NCI-H1105 (cell line): Measurements from ENCODE around the gene PRR22.
"Not testable (repeated sequence)": the region's sequence is repeated elsewhere in the genome, so short reads cannot be mapped to it uniquely, and the experiment has no call there.

Experiments
- DNase-seq: peaks from one replicate; lab custom pipeline; 2025; lab: John Stamatoyannopoulos, UW

Gene PRR22

GRCh38 chr19:5790559-5791520, 6.3 kb upstream of the PRR22 start, which contains the start of gene DUS3L:
Gene DUS3L (minus strand): TSS chr19:5791163. CDS start chr19:5791141, 22 bp downstream.
- peak; percentile 97 for DNase-seq

DNA sequence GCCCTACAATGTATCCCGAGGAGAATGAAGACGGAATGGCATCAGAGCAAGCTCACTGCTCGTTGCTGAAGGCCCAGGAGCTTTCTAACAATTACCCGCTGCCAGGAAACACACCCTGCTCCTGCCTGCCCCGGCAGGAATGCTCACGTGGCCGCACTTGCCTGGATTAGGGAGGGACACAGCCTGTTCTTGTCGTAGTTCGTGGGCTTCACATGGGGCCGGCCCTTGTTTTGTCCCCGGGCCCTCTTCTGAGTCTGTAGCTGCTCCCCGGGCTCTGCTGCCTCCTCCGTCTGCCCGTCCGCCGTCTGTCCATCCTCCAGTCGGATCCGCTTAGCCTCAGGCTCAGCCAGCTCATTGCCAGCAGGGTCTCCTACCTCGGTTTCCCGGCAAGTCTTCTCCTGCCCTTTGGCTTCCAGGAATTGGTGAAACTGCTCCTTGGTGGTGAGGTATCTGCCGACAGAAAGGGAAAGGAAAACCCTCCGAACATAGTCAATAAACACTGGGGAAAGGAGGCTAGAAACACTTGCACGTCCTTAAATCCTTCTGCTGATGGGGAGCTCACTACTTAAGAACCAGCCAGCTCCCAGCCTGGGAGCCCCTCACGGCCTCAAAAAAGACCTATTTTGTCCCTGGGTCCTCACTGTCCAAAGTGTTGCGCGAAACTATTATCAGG, 5.5 kb upstream of the PRR22 start:
- no peak for DNase-seq

- DNase-seq, result no peak
These were observed 4.8 kb upstream of the PRR22 start for GRCh38 chr19:5789351-5789761.

DNA sequence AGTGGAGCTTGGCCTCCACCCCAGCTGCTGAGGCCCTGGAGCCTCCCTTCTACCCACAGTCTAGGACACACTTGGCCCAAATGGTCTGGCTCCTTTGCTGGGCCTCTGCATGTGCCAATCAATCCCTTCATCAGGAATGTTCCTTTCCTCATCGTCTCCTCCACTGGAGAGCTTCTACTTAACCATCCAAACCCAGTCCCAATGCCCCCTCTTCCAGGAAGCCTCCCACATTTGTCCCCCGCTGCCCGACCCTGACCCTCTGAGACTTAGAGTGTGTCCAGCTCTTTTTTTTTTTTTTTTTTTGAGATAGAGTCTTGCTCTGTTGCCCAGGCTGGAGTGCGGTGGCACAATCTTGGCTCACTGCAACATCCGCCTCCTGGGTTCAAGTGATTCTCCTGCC, 3.9 kb upstream of the PRR22 start:
- DNase-seq, result no peak

DNA sequence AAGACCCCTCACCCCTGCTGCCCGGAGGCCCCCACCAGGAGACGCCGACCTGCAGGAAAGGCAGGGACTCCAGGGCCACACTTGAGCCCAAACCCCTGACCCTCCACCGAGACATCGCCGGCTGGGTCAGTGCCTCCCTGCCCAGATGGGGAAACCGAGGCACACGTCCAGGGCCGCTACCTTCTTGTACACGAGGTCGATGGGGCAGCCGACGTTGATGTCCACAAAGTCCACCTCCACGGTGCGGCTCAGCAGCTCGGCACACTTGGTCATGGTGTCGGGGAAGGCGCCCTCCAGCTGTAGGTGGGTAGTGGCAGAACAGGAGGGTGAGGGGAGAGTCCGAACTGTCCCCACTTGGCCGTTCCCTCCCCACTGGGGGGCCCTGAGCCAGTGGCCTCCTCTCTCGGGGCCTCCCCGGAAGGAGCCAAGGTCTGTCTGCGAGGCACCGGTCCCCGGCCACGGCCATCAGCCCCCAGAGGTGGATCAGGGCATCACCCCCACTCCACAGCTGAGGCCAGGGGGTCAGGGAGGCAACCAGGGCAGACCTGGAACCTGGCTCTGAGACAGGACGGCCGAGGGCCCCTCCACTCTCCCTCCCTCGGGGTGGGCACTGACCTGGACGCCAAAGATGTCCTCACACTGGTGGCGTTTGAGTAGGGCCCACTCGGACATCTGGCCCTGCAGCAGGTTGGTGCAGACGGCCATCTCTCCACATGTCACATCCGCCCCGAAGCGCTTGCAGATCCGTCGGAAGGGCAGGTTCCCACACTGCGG, 3.0 kb upstream of the PRR22 start:
- DNase-seq, result no peak

DNA sequence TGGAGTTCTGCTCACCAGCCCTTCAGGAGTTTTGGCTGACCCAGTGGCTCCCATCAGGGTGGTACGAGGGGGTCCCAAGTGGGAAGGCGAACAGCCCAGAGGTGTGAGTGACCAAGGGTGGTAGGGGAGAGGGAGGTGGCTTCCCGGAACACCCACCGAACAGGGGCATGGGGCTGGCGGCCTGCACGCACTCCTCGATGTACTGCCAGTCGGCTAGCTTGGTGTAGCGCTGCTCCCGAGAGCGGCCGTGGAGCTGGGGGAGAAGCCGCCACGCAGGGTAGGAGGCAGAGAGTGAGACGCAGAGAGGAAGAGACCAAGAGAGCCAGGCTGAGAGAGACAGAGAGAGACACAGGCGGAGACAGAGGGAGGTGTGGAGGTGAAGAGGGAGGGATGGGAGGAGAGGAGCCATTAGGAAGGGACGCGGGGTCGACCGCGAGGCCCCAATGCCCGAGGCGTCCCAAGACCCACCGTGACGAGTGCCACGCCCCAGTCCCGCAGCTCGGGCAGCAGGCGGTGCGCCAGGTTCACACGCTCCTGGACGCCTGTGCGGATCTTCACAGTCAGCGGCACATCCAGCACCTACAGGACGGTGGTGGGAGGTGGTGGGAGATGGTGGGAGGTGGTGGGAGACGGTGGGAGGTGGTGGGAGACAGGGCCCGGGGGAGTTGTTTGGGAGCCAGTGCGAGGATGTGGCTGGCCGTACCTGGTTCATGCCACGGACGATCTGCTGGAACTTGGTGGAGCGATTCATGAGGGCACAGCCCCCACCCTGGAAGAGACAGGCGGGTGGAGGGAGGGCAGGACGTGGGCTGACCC, 2.3 kb upstream of the PRR22 start:
- DNase-seq, result no peak

DNA sequence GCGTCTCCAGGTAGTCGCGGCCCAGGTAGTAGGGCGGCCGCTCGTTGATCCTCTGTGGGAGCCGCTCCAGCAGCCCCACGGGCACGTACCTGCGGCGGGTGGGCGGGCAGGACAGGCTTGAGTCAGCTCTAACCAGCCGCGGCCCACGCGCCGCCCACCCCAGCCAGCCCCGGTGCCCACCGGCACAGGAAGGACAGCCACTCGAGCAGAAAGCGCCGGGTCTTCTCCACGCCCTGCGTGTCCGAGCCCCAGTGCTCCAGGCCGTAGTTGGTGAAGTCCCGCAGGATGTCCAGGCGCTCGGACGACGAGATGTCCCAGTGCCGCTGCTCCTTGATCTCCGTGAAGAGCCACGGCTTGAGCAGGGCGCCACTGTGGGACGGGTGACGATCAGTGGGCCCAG, 877 bp upstream of the PRR22 start:
- no peak for DNase-seq

GRCh38 chr19:5782945-5783919, 1.3 kb downstream of the PRR22 start:
- no peak for DNase-seq

DNA sequence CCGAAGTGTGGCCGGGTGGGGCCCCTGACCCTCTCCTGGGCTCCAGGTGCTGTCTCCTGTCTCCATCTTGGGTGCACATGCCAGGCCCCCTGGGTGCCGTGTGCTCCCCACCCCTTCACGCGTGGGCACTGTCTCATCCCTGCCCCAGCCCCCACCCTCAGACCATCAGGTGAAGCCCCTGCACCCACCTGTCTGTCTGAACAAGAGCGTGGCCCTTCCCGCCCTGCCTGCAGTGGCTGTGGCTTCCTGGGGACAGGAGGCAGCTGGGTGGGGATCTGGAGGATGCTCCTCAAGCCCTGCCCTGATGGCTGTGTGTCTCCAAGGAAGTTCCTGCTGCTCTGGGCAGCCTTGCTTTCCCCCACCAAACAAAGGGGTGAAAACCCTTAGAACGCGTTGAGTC, 2.2 kb downstream of the PRR22 start:
- DNase-seq, result no peak

- DNase-seq, result not testable (repeated sequence)
These were observed 3.6 kb downstream of the PRR22 start for GRCh38 chr19:5780916-5781315.

DNA sequence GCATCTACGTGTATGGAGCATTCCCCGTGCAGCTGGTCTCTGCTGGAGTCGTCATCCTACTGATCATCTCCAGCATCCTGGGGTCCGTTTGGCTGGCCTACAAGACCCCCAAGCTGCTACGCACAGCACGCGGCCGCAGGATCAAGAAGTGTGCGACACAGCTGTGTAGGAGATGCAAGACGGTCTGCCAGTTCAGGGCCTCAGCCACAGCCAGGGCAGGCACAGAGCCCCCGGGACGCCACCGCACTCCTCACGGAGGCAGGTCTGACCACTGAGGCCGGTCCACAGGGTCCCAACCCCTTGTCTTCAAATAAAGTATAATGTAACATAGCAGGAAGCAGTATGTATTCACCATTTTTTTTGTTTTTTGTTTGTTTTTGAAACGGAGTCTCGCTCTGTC, 6.1 kb downstream of the PRR22 start:
- no peak for DNase-seq

- no peak for DNase-seq
These were observed 8.8 kb downstream of the PRR22 start for GRCh38 chr19:5775668-5776309.

DNA sequence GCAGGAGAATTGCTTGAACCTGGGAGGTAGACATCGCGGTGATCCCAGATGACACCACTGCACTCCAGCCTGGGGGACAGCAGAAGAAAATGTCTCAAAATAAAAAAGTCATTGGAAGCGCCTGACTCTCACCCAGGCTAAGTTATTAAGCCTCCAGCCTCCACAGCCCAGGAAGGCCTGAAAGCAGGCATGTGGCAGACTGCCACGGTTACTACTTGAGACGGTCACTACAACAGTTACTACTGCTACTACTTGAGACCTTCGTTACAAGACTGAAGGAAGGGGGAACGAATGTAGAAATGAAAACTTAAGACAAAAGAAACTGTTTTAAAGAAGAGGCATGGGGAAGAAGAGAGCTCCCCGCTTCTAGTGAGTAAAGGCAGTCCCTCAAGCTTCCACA, 9.6 kb downstream of the PRR22 start:
- no peak for DNase-seq

GRCh38 chr19:5773276-5773675, 11.3 kb downstream of the PRR22 start:
- no peak for DNase-seq

DNA sequence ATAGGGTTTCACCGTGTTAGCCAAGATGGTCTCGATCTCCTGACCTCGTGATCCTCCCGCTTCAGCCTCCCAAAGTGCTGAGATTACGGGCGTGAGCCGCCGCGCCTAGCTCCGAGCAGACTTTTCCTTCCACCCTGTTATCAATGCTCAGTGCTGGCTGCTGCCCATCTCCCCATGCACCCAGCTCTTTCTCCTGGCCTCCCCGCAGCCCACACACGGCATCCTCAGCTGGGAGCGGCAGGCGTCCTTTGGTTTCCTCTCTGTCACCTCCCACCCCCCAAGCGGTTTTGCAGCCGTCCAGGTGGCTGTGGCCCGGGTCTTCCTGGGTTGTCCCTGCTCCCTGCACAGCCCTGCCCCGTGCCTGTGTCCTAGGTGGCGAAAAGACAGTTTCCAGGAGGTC, 12.1 kb downstream of the PRR22 start:
- DNase-seq, result no peak

GRCh38 chr19:5767949-5768348, 16.6 kb downstream of the PRR22 start:
- no peak for DNase-seq

GRCh38 chr19:5765220-5765619, 19.3 kb downstream of the PRR22 start:
- DNase-seq, result no peak

DNA sequence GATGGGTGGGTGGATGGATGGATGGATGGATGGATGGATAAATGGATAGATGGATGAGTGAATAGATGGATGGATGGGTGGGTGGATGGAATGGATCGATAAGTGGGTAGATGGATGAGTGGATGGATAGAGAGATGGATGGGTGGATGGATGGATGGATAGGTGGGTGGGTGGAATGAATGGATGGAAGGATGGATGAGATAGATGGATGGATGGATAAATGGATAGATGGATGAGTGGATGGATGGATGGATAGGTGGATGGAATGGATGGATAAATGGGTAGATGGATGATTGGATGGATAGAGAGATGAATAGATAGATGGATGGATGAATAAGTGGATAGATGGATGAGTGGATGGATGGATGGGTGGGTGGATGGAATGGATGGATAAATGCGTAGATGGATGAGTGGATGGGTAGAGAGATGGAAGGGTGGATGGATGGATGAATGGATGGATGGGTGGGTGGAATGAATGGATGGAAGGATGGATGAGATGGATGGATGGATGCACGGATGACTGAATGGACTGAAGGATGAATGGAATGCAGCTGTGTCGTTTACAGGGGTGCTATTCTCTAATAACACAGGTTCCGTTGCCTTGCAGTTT, 21.8 kb downstream of the PRR22 start:
- DNase-seq, result no peak

DNA sequence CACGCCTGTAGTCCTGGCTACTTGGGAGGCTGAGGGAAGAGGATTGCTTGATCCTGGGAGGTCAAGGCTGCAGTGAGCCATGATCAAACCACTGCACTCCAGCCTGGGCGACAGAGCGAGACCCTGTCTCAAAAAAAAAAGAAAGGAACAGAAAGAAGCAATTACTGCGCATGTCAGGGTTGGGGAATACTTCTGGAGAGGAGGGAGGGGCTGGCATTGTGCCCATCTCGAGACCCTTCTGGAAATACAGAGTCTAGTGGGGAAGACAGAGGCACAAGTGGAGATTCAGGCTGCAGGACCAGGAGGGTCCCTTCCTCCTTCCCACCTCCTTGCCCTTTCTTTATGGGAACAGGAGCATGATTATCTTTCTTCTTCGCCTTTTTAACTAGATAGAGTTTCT, 30.8 kb downstream of the PRR22 start:
- no peak for DNase-seq
